Vagina (tissue), 2 donors: ENCODE results near the gene COPA. TPM values are rescaled to one million over a fixed set of nuclear protein-coding genes. Genes with fewer than 3 reads are reported as not detected.

Experiments
- DNase-seq, 2 donors: peaks; one replicate each; pipeline ENCODE4 v3.0.0-alpha.2; 2017; ENCODE audit errors: extremely low spot score in 2 of 2
- H3K27ac ChIP-seq: fragments of 200-600 bp; sonication (generic); one replicate; pipeline ENCODE4 v1.5.1; 2019
- H3K27me3 ChIP-seq: fragments of 200-600 bp; sonication (generic); one replicate; pipeline ENCODE4 v1.5.1; 2019
- H3K36me3 ChIP-seq, 2 donors: fragments of 200-600 bp; sonication (generic); one replicate each; pipeline ENCODE4 v1.5.1; 2017 to 2019
- H3K4me1 ChIP-seq: fragments of 200-600 bp; sonication (generic); one replicate; pipeline ENCODE4 v1.5.1; 2019
- H3K4me3 ChIP-seq, 2 donors: fragments of 200-600 bp; sonication (generic); 1 replicate in 1 of 2; 2 replicates in 1 of 2; pipeline ENCODE4 v1.5.1; 2016 to 2019
- H3K9me3 ChIP-seq: fragments of 200-600 bp; sonication (generic); one replicate; pipeline ENCODE4 v1.5.1; 2019
- POLR2A ChIP-seq, 2 donors: fragments of 450-650 bp; IDR thresholded peaks; one replicate each; pipeline ENCODE4 v1.6.1; 2017; ENCODE audit warnings: antibody characterized with exemption in 2 of 2, mild to moderate bottlenecking in 2 of 2, moderate library complexity in 2 of 2
- POLR2AphosphoS5 ChIP-seq, 2 donors: sonication (generic); formaldehyde crosslinking; IDR thresholded peaks; one replicate each; pipeline ENCODE4 v1.9.0; 2017; ENCODE audit warnings: antibody characterized with exemption in 2 of 2, mild to moderate bottlenecking in 2 of 2, low read depth in 1 of 2; ENCODE audit not compliant: insufficient read depth in 1 of 2
- intact Hi-C: fragments of 100-400 bp; cut with DNase I; formaldehyde crosslinking; loops from one replicate; pipeline ENCODE4 v1.15.1; 2023
- total RNA-seq: library from RNA; depleted of rRNA; stranded (reverse); fragments of >200 nt; gene quantifications from one replicate; pipeline ENCODE4 v1.2.3, GENCODE V29; 2016
- TF ChIP-seq, protein P1 (sequence below), 3 experiments: fragments of 450-650 bp in 2 of 3; fragments of 200-600 bp in 1 of 3; sonication (generic) in 1 of 3; IDR thresholded peaks; one replicate each; pipeline ENCODE4 v1.5.1; 2017 to 2019; ENCODE audit warnings: antibody characterized with exemption in 3 of 3, mild to moderate bottlenecking in 2 of 3, moderate library complexity in 2 of 3

Gene COPA
- total RNA-seq, 1 donor from 2014 or later: 106 TPM

DNA sequence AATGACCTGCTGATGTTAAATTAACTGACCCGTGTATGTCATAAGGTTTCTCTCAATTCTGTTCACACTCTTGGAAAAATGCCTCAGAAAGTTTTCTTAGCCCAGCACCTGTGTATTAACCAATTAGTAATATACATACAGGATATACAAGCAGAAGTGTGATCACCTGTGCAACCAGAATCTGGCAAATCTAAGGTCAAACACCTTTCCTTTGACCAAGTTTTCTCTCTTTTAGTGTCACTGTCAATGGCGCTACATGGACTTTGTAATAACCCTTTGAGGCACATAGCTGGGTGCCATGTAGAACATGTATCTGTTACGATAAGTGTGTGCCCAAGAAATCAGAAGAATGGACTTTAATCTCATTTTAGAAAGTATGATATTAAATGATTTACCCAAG, 1.2 kb upstream of the COPA start:
- Histone ChIP-seq H3K27me3 (no peaks in the 10 kb centered on the region), H3K27ac (no peak overlapping the region), H3K4me1 (peaks cover 46% of the 10 kb centered on the region), H3K9me3 (no peaks in the 10 kb centered on the region), H3K36me3 (peaks cover 0 to 27% of the 10 kb centered on the region in 2 donors), H3K4me3 (peak overlapping the region; percentile 73 to 93)
- intact Hi-C loops: no loop called here
- TF ChIP-seq POLR2AphosphoS5 (IDR thresholded peaks at IDR 0.05; ENCODE audit: insufficient read depth in 1 of 2, low read depth in 1 of 2) (no peak), POLR2A (IDR thresholded peaks at IDR 0.05) (no peak)
- TF ChIP-seq, protein P1, sequence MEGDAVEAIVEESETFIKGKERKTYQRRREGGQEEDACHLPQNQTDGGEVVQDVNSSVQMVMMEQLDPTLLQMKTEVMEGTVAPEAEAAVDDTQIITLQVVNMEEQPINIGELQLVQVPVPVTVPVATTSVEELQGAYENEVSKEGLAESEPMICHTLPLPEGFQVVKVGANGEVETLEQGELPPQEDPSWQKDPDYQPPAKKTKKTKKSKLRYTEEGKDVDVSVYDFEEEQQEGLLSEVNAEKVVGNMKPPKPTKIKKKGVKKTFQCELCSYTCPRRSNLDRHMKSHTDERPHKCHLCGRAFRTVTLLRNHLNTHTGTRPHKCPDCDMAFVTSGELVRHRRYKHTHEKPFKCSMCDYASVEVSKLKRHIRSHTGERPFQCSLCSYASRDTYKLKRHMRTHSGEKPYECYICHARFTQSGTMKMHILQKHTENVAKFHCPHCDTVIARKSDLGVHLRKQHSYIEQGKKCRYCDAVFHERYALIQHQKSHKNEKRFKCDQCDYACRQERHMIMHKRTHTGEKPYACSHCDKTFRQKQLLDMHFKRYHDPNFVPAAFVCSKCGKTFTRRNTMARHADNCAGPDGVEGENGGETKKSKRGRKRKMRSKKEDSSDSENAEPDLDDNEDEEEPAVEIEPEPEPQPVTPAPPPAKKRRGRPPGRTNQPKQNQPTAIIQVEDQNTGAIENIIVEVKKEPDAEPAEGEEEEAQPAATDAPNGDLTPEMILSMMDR (IDR thresholded peaks at IDR 0.05): no peak
- no peak for DNase-seq

DNA sequence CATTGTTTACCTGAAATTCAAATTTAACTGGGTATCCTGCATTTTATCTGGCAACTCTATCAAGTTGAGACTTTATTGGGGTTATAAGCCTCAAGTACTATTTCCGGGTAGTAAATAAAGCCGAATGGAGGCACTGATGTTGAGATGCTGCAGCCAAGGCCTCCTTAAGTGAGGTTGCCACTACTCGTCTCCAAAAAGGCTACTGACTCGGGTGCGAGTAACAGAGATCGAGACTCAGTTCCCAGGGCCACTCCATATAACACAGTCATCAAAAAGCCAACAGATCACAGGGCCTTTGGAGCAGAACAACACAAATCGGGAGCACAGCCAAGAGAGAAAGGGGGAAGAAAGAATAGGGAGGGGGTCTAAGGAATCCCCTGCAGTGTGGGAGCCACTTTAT, 524 bp downstream of the COPA start:
- no peaks in the 10 kb centered on the region for H3K27me3 ChIP-seq
- DNase-seq: no peak
- H3K27ac ChIP-seq: peak overlapping the region; percentile 86
- H3K4me3 ChIP-seq: peak overlapping the region; percentile 73 to 93
- peaks cover 47% of the 10 kb centered on the region for H3K4me1 ChIP-seq
- TF ChIP-seq POLR2A (IDR thresholded peaks at IDR 0.05) (no peak), POLR2AphosphoS5 (IDR thresholded peaks at IDR 0.05; ENCODE audit: insufficient read depth in 1 of 2, low read depth in 1 of 2) (no peak)
- TF ChIP-seq, protein P1 (IDR thresholded peaks at IDR 0.05): no peak
- H3K36me3 ChIP-seq: peaks cover 0 to 33% of the 10 kb centered on the region in 2 donors
- H3K9me3 ChIP-seq: no peaks in the 10 kb centered on the region
- intact Hi-C loops: no loop called here

DNA sequence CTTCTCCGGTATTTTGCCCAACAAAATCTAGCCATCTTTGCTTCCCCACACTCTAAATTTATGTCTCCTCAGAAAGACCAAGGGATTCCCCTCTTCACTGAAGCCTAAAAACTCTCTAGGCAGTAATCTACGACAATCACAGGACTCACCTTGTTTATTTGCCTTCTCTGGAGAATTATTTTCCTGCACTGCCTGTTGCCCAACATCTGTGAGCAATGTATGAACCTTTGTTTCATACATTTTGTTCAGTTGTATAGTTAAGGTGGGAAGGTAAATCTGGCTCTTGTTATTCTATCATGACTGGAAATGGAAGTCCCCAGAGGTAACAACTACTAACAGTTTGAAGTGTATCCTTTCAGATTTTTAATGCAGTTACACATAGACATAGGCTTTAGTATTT, 2.2 kb downstream of the COPA start:
- TF ChIP-seq, protein P1 (IDR thresholded peaks at IDR 0.05): no peak
- TF ChIP-seq POLR2A (IDR thresholded peaks at IDR 0.05) (no peak), POLR2AphosphoS5 (IDR thresholded peaks at IDR 0.05; ENCODE audit: insufficient read depth in 1 of 2, low read depth in 1 of 2) (no peak)
- peaks cover 47% of the 10 kb centered on the region for H3K4me1 ChIP-seq
- DNase-seq: no peak
- peaks cover 0 to 44% of the 10 kb centered on the region in 2 donors for H3K36me3 ChIP-seq
- H3K27me3 ChIP-seq: no peaks in the 10 kb centered on the region
- intact Hi-C loops: no loop called here
- no peak overlapping the region for H3K4me3 ChIP-seq
- H3K27ac ChIP-seq: no peak overlapping the region
- H3K9me3 ChIP-seq: no peaks in the 10 kb centered on the region

DNA sequence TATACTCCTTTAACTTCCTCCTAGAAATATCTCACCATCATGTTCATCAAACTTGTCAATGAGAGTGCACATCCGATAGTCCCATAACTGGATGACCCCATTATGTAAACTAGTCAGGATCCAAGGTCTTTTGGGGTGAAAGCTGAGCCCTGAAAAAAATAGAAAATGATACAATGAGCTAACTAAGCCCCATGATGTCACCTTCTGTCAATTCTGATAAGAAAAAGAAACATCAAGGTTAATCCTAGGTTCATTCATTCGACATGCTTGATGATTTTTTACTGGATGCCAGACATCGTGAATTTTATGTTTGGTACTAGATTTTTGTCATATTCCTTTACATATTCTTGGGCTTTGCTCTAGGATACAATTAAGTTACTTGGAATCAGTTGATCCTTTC, 2.9 kb downstream of the COPA start:
- peaks cover 46% of the 10 kb centered on the region for H3K4me1 ChIP-seq
- TF ChIP-seq, protein P1 (IDR thresholded peaks at IDR 0.05): no peak
- no peak for TF ChIP-seq POLR2A (IDR thresholded peaks at IDR 0.05)
- no peak for TF ChIP-seq POLR2AphosphoS5 (IDR thresholded peaks at IDR 0.05; ENCODE audit: insufficient read depth in 1 of 2, low read depth in 1 of 2)
- intact Hi-C loops: no loop called here
- no peak overlapping the region for H3K27ac ChIP-seq
- DNase-seq: no peak
- no peaks in the 10 kb centered on the region for H3K9me3 ChIP-seq
- H3K27me3 ChIP-seq: no peaks in the 10 kb centered on the region
- peaks cover 0 to 47% of the 10 kb centered on the region in 2 donors for H3K36me3 ChIP-seq
- H3K4me3 ChIP-seq: no peak overlapping the region

DNA sequence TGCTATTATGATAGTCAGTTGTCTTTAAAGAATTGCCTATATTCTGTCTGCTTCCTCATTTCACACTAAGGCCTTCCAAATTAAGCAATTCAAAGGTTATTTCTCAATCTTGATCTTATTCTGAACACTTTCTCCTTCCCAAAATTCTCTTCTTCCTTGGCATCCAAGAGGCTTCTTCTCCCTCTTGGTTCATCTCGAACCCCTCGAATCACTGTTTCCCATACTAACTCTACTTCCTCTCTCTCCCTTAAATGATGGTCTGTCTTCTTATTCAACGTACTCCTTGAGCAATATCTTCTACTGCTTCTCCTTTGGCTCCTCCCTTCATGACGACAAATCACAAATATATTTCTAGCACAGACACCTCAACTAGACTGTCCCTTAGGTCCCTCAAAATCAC, 4.5 kb downstream of the COPA start:
- no peak for DNase-seq
- intact Hi-C loops: no loop called here
- H3K27me3 ChIP-seq: no peaks in the 10 kb centered on the region
- peaks cover 32% of the 10 kb centered on the region for H3K4me1 ChIP-seq
- H3K27ac ChIP-seq: no peak overlapping the region
- peaks cover 0 to 59% of the 10 kb centered on the region in 2 donors for H3K36me3 ChIP-seq
- no peak overlapping the region for H3K4me3 ChIP-seq
- TF ChIP-seq, protein P1 (IDR thresholded peaks at IDR 0.05): no peak
- TF ChIP-seq POLR2A (IDR thresholded peaks at IDR 0.05) (no peak), POLR2AphosphoS5 (IDR thresholded peaks at IDR 0.05; ENCODE audit: insufficient read depth in 1 of 2, low read depth in 1 of 2) (no peak)
- no peaks in the 10 kb centered on the region for H3K9me3 ChIP-seq
